GM12878 (cell line): ENCODE results near the gene NEK8.
A peak's percentile ranks its signal among the peaks of the same experiment; 100 is the strongest.

Experiments used
- CTCF ChIP-seq, 3 experiments: IDR thresholded peaks in 2 of 3; conservative IDR thresholded peaks in 1 of 3; 2 replicates each; pipeline ENCODE4 v1.5.1; 2011; ENCODE audit warnings: low read depth in 3 of 3, low read length in 3 of 3, mild to moderate bottlenecking in 3 of 3, control low read depth in 2 of 3, moderate library complexity in 2 of 3, inconsistent platforms in 1 of 3, mixed read lengths in 1 of 3; ENCODE audit not compliant: control insufficient read depth in 2 of 3, insufficient read depth in 1 of 3; ENCODE audit errors: extremely low read depth in 1 of 3
- DPF2 ChIP-seq: fragments of 450-650 bp; IDR thresholded peaks from 2 replicates; pipeline ENCODE4 v1.6.1; 2017; ENCODE audit warnings: mild to moderate bottlenecking
- EZH2 ChIP-seq: IDR thresholded peaks from 2 replicates; pipeline ENCODE4 v1.6.1; 2012; ENCODE audit warnings: low read depth, mild to moderate bottlenecking, control low read depth, inconsistent platforms, low read length, borderline replicate concordance; ENCODE audit not compliant: control insufficient read depth
- HDAC2 ChIP-seq: fragments of 200-600 bp; sonication (generic); IDR thresholded peaks from 2 replicates; pipeline ENCODE4 v1.6.1; 2017
- JUNB ChIP-seq: IDR thresholded peaks from 2 replicates; pipeline ENCODE4 v1.6.1; 2016; ENCODE audit warnings: antibody characterized with exemption, mild to moderate bottlenecking
- POLR2A ChIP-seq: IDR thresholded peaks from 2 replicates; pipeline ENCODE4 v1.6.1; 2011; ENCODE audit warnings: low read depth, mild to moderate bottlenecking, low read length
- POLR2AphosphoS5 ChIP-seq: IDR thresholded peaks from 2 replicates; pipeline ENCODE4 v1.6.1; 2011; ENCODE audit warnings: mild to moderate bottlenecking, low read length, inconsistent platforms
- SMAD1 ChIP-seq: fragments of 450-650 bp; IDR thresholded peaks from 2 replicates; pipeline ENCODE4 v1.6.1; 2018; ENCODE audit warnings: mild to moderate bottlenecking, low read depth; ENCODE audit not compliant: partially characterized antibody
- SPI1 ChIP-seq: IDR thresholded peaks from 2 replicates; pipeline ENCODE4 v1.6.1; 2011; ENCODE audit warnings: low read depth, mild to moderate bottlenecking, low read length, moderate library complexity, borderline replicate concordance; ENCODE audit not compliant: insufficient read depth
- YY1 ChIP-seq: IDR thresholded peaks from 2 replicates; pipeline ENCODE4 v1.6.1; 2011; ENCODE audit warnings: low read depth, mild to moderate bottlenecking, low read length
- TF ChIP-seq, protein P1 (sequence below): IDR thresholded peaks from 2 replicates; pipeline ENCODE4 v1.6.1; 2012; ENCODE audit warnings: mild to moderate bottlenecking, low read depth, low read length
- TF ChIP-seq, protein P2 (sequence below): IDR thresholded peaks from 2 replicates; pipeline ENCODE4 v1.6.1; 2012; ENCODE audit warnings: low read length, inconsistent platforms

- TF ChIP-seq CTCF (IDR thresholded peaks at IDR 0.05 in 2 of 3, conservative IDR thresholded peaks at IDR 0.05 in 1 of 3; ENCODE audit: control insufficient read depth in 2 of 3, extremely low read depth in 1 of 3, insufficient read depth in 1 of 3, low read depth in 3 of 3, low read length in 3 of 3) (no peak), POLR2A (0 out of 2 replicates have a peak, but pooled peaks have one; percentile 14), EZH2 (no peak), POLR2AphosphoS5 (no peak), DPF2 (no peak), YY1 (no peak), SPI1 (no peak), JUNB (no peak), SMAD1 (no peak), HDAC2 (no peak)
- TF ChIP-seq, protein P1, sequence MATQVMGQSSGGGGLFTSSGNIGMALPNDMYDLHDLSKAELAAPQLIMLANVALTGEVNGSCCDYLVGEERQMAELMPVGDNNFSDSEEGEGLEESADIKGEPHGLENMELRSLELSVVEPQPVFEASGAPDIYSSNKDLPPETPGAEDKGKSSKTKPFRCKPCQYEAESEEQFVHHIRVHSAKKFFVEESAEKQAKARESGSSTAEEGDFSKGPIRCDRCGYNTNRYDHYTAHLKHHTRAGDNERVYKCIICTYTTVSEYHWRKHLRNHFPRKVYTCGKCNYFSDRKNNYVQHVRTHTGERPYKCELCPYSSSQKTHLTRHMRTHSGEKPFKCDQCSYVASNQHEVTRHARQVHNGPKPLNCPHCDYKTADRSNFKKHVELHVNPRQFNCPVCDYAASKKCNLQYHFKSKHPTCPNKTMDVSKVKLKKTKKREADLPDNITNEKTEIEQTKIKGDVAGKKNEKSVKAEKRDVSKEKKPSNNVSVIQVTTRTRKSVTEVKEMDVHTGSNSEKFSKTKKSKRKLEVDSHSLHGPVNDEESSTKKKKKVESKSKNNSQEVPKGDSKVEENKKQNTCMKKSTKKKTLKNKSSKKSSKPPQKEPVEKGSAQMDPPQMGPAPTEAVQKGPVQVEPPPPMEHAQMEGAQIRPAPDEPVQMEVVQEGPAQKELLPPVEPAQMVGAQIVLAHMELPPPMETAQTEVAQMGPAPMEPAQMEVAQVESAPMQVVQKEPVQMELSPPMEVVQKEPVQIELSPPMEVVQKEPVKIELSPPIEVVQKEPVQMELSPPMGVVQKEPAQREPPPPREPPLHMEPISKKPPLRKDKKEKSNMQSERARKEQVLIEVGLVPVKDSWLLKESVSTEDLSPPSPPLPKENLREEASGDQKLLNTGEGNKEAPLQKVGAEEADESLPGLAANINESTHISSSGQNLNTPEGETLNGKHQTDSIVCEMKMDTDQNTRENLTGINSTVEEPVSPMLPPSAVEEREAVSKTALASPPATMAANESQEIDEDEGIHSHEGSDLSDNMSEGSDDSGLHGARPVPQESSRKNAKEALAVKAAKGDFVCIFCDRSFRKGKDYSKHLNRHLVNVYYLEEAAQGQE, result no peak
- TF ChIP-seq, protein P2, sequence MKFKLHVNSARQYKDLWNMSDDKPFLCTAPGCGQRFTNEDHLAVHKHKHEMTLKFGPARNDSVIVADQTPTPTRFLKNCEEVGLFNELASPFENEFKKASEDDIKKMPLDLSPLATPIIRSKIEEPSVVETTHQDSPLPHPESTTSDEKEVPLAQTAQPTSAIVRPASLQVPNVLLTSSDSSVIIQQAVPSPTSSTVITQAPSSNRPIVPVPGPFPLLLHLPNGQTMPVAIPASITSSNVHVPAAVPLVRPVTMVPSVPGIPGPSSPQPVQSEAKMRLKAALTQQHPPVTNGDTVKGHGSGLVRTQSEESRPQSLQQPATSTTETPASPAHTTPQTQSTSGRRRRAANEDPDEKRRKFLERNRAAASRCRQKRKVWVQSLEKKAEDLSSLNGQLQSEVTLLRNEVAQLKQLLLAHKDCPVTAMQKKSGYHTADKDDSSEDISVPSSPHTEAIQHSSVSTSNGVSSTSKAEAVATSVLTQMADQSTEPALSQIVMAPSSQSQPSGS, result no peak
Measured at GRCh38 chr17:28705728-28706334, 22.8 kb upstream of the NEK8 start.
